SK-N-MC (cell line): ENCODE measurements around the gene UNKL.
"Not testable (repeated sequence)": the region's sequence is repeated elsewhere in the genome, so short reads cannot be mapped to it uniquely, and the experiment has no call there.

ENCODE experiments used
- EZH2 ChIP-seq: fragments of 200-600 bp; sonication (generic); IDR thresholded peaks from one replicate; pipeline ENCODE4 v1.6.1; 2017; ENCODE audit warnings: antibody characterized with exemption
- POLR2AphosphoS5 ChIP-seq: IDR thresholded peaks from 2 replicates; pipeline ENCODE4 v1.6.1; 2012; ENCODE audit warnings: mild to moderate bottlenecking, low read depth, low read length, borderline replicate concordance

GRCh38 chr16:1439699-1440074, 25.2 kb upstream of the UNKL start:
- TF ChIP-seq POLR2AphosphoS5, EZH2: not testable (repeated sequence)
